Body of pancreas (tissue), 4 donors: ENCODE measurements around the gene TTI1.

Experiments
- POLR2A ChIP-seq, 3 donors: fragments of 450-650 bp; IDR thresholded peaks; one replicate each; pipeline ENCODE4 v1.6.1; 2016; ENCODE audit warnings: antibody characterized with exemption in 3 of 3, mild to moderate bottlenecking in 2 of 3
- TF ChIP-seq, protein P1 (sequence below), 7 experiments: fragments of 450-650 bp in 4 of 7; fragments of 200-600 bp in 3 of 7; sonication (generic) in 3 of 7; IDR thresholded peaks; one replicate each; pipeline ENCODE4 v1.5.1; 2016 to 2019; ENCODE audit warnings: antibody characterized with exemption in 7 of 7

- TF ChIP-seq, protein P1, sequence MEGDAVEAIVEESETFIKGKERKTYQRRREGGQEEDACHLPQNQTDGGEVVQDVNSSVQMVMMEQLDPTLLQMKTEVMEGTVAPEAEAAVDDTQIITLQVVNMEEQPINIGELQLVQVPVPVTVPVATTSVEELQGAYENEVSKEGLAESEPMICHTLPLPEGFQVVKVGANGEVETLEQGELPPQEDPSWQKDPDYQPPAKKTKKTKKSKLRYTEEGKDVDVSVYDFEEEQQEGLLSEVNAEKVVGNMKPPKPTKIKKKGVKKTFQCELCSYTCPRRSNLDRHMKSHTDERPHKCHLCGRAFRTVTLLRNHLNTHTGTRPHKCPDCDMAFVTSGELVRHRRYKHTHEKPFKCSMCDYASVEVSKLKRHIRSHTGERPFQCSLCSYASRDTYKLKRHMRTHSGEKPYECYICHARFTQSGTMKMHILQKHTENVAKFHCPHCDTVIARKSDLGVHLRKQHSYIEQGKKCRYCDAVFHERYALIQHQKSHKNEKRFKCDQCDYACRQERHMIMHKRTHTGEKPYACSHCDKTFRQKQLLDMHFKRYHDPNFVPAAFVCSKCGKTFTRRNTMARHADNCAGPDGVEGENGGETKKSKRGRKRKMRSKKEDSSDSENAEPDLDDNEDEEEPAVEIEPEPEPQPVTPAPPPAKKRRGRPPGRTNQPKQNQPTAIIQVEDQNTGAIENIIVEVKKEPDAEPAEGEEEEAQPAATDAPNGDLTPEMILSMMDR (IDR thresholded peaks at IDR 0.05), result no peak
- TF ChIP-seq POLR2A (IDR thresholded peaks at IDR 0.05), result no peak
These were observed 56.4 kb downstream of the TTI1 start for GRCh38 chr20:37976887-37977286.
